ENCODE data around the gene VWA2.

VWA2 gene

GRCh38 chr10:114335614-114336013 lies 96.6 kb downstream of the VWA2 start:
- TF ChIP-seq CTCF (conservative IDR thresholded peaks at IDR 0.05) (no peak), ZFX (IDR thresholded peaks at IDR 0.05) (no peak)
- H3K27ac ChIP-seq, result no peak overlapping the region

GRCh38 chr10:114336823-114337509 lies 97.9 kb downstream of the VWA2 start:
- TF ChIP-seq ZFX (IDR thresholded peaks at IDR 0.05) (no peak), CTCF (conservative IDR thresholded peaks at IDR 0.05) (no peak)
- H3K27ac ChIP-seq, result no peak overlapping the region

- no peak overlapping the region for H3K27ac ChIP-seq
- TF ChIP-seq ZFX (IDR thresholded peaks at IDR 0.05) (no peak), CTCF (conservative IDR thresholded peaks at IDR 0.05) (no peak)
Measured at GRCh38 chr10:114337510-114338462, 98.7 kb downstream of the VWA2 start.

- H3K27ac ChIP-seq, result no peak overlapping the region
Measured at GRCh38 chr10:114340816-114341215, 101.8 kb downstream of the VWA2 start.

More at GRCh38 chr10:114340816-114341215, 101.8 kb downstream of the VWA2 start:
- TF ChIP-seq ZFX (IDR thresholded peaks at IDR 0.05), result no peak
- no peak for TF ChIP-seq CTCF (conservative IDR thresholded peaks at IDR 0.05)

Data from C4-2B (cell line).